Lower lobe of right lung (tissue), 2 donors: ENCODE data around the gene PHACTR4. TPM values are rescaled to one million over a fixed set of nuclear protein-coding genes. Genes with fewer than 3 reads are reported as not detected.

Experiments
- ATAC-seq, 2 donors: fragments of 200-7000 bp; cut with Tn5 transposase; one replicate each; pipeline ENCODE4 v1.9.1; 2020 to 2022; ENCODE audit warnings: mild to moderate bottlenecking in 2 of 2, moderate library complexity in 2 of 2
- DNase-seq: peaks from one replicate; pipeline ENCODE4 v3.0.0-alpha.2; 2020
- H3K27ac ChIP-seq: fragments of 200-600 bp; one replicate; pipeline ENCODE4 v1.8.0; 2022
- H3K27me3 ChIP-seq: fragments of 200-600 bp; one replicate; pipeline ENCODE4 v1.8.0; 2022; ENCODE audit warnings: low read depth
- H3K36me3 ChIP-seq: fragments of 200-600 bp; one replicate; pipeline ENCODE4 v1.8.0; 2022; ENCODE audit warnings: mild to moderate bottlenecking
- H3K4me1 ChIP-seq: fragments of 200-600 bp; one replicate; pipeline ENCODE4 v1.8.0; 2022
- H3K4me3 ChIP-seq: fragments of 200-600 bp; one replicate; pipeline ENCODE4 v1.8.0; 2022; ENCODE audit warnings: mild to moderate bottlenecking
- H3K9me3 ChIP-seq: fragments of 200-600 bp; one replicate; pipeline ENCODE4 v1.8.0; 2022
- CTCF ChIP-seq: fragments of 200-600 bp; IDR thresholded peaks from one replicate; pipeline ENCODE4 v1.8.0; 2022; ENCODE audit warnings: antibody characterized with exemption, mild to moderate bottlenecking
- intact Hi-C: fragments of 100-400 bp; cut with DNase I; formaldehyde crosslinking; loops from one replicate; pipeline ENCODE4 v1.11.0; 2022
- total RNA-seq: library from RNA; stranded (reverse); fragmentation: NEBNext Ultra II Directional; extraction: Animal tissue kit (Norgen Biotek cat#: 25700); gene quantifications from one replicate; pipeline ENCODE4 v1.2.1, GENCODE V29; 2021
- donor health status: DM: no; HTN: yes; CAD: no; lungs with severe emphysema.

PHACTR4 gene
- total RNA-seq, 1 donor from 2014 or later = 44.2 TPM

GRCh38 chr1:28526886-28527285 lies 157.3 kb downstream of the PHACTR4 start:
- intact Hi-C loops = no loop called here
- Histone ChIP-seq H3K27ac (no peak overlapping the region), H3K4me1 (no peaks in the 10 kb centered on the region), H3K9me3 (no peaks in the 10 kb centered on the region), H3K27me3 (no peaks in the 10 kb centered on the region), H3K4me3 (no peak overlapping the region), H3K36me3 (peaks cover 3% of the 10 kb centered on the region)
- DNase-seq = peak; percentile 59
- TF ChIP-seq CTCF = no peak
- peak; percentile 87 to 89 for ATAC-seq

GRCh38 chr1:28530456-28530855 lies 160.9 kb downstream of the PHACTR4 start:
- ATAC-seq (no peak), DNase-seq (no peak)
- intact Hi-C loops = no loop called here
- Histone ChIP-seq H3K27me3 (no peaks in the 10 kb centered on the region), H3K4me1 (no peaks in the 10 kb centered on the region), H3K36me3 (peaks cover 15% of the 10 kb centered on the region), H3K9me3 (no peaks in the 10 kb centered on the region), H3K27ac (no peak overlapping the region), H3K4me3 (no peak overlapping the region)
- TF ChIP-seq CTCF = no peak

GRCh38 chr1:28534671-28535070 lies 165.1 kb downstream of the PHACTR4 start:
- TF ChIP-seq CTCF = no peak
- H3K4me1 ChIP-seq = no peaks in the 10 kb centered on the region
- H3K27ac ChIP-seq = no peak overlapping the region
- ATAC-seq (no peak), DNase-seq (no peak)
- H3K27me3 ChIP-seq = no peaks in the 10 kb centered on the region
- no peaks in the 10 kb centered on the region for H3K9me3 ChIP-seq
- H3K4me3 ChIP-seq = no peak overlapping the region
- peaks cover 40% of the 10 kb centered on the region for H3K36me3 ChIP-seq
- intact Hi-C loops = no loop called here

- intact Hi-C loops = no loop called here
Observed at GRCh38 chr1:28535180-28535579, 165.6 kb downstream of the PHACTR4 start.

DNA sequence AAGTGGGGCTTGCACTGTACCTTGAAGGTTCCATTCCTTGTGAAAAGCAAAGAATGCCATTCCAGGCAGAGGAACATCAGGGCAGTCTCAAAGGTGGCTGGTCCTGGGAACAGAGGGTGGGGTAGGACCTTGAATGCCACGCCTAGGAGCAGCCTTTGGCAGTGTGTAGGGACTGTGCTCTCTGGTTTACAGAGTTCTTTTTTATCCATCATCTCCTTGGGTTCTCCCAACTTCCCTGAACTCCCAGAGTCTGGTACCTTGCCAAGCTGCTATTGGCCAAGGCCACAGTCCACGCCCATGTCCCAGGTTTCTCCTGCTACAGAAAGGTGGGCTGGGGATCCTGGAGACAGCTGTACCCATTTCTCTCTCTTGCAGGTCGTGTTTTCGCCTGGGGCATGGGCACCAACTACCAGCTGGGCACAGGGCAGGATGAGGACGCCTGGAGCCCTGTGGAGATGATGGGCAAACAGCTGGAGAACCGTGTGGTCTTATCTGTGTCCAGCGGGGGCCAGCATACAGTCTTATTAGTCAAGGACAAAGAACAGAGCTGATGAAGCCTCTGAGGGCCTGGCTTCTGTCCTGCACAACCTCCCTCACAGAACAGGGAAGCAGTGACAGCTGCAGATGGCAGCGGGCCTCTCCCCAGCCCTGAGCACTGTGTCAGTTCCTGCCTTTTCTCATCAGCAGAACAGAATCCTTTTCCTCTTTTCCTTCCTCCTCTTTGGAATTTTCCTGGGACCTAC lies 168.1 kb downstream of the PHACTR4 start:
- Histone ChIP-seq H3K36me3 (peaks cover 31% of the 10 kb centered on the region), H3K4me1 (peaks cover 5% of the 10 kb centered on the region), H3K27ac (no peak overlapping the region), H3K9me3 (no peaks in the 10 kb centered on the region), H3K27me3 (no peaks in the 10 kb centered on the region), H3K4me3 (no peak overlapping the region)
- intact Hi-C loops = no loop called here
- no peak for TF ChIP-seq CTCF
- DNase-seq = no peak
- no peak for ATAC-seq

More at GRCh38 chr1:28535180-28535579, 165.6 kb downstream of the PHACTR4 start:
- Histone ChIP-seq H3K27me3 (no peaks in the 10 kb centered on the region), H3K4me1 (no peaks in the 10 kb centered on the region), H3K27ac (no peak overlapping the region), H3K4me3 (no peak overlapping the region), H3K36me3 (peaks cover 40% of the 10 kb centered on the region), H3K9me3 (no peaks in the 10 kb centered on the region)
- no peak for DNase-seq
- no peak for TF ChIP-seq CTCF
- ATAC-seq = no peak
